T-cell (primary cell): Measurements from ENCODE around the gene SMARCD2. TPM values are rescaled to one million over a fixed set of nuclear protein-coding genes. Genes with fewer than 3 reads are reported as not detected.
A peak's percentile ranks its signal among the peaks of the same experiment; 100 is the strongest.
"Not testable (repeated sequence)": the region's sequence is repeated elsewhere in the genome, so short reads cannot be mapped to it uniquely, and the experiment has no call there.

ENCODE experiments used
- ATAC-seq, 4 experiments: fragments of 200-7000 bp in 3 of 4; fragments of 150-1000 bp in 1 of 4; cut with Tn5 transposase; replicated peaks in 1 of 4; 1 replicate in 3 of 4; 2 replicates in 1 of 4; pipeline ENCODE4 v1.10.0; 2021; ENCODE audit warnings: moderate library complexity in 3 of 4, mild to moderate bottlenecking in 2 of 4, moderate number of reproducible peaks in 1 of 4
- CTCF ChIA-PET, 2 donors: fragments of 300-600 bp; sonication (Branson Sonifier 250); formaldehyde crosslinking; loops; one replicate each; lab custom pipeline; 2022; ENCODE audit warnings: antibody characterized with exemption in 2 of 2; lab: Charles Lee
- POLR2A ChIA-PET, 2 donors: fragments of 300-600 bp; sonication (Branson Sonifier 250); formaldehyde crosslinking; loops; one replicate each; lab custom pipeline; 2022; ENCODE audit warnings: antibody characterized with exemption in 2 of 2; lab: Charles Lee
- DNase-seq, 35 experiments: peaks; one replicate each; pipeline versions ENCODE4 v3.0.0 to v3.0.0-alpha.2; 2013 to 2023
- H3K27ac ChIP-seq: one replicate; pipeline ENCODE4 v1.5.1; 2013; ENCODE audit warnings: low read length
- H3K27me3 ChIP-seq, 2 experiments: replicated peaks in 1 of 2; 1 replicate in 1 of 2; 2 replicates in 1 of 2; pipeline versions ENCODE4 v1.6.1 to v1.7.0; 2013; ENCODE audit warnings: low read length in 1 of 2, mixed read lengths in 1 of 2; ENCODE audit not compliant: control insufficient read depth in 2 of 2, insufficient read depth in 2 of 2; ENCODE audit errors: extremely low read depth in 1 of 2
- H3K36me3 ChIP-seq, 2 donors: 1 replicate in 1 of 2; 2 replicates in 1 of 2; pipeline versions ENCODE4 v1.6.1 to v1.7.0; 2013; ENCODE audit warnings: low read length in 1 of 2; ENCODE audit not compliant: control insufficient read depth in 2 of 2, insufficient read depth in 1 of 2; ENCODE audit errors: extremely low read depth in 1 of 2
- H3K4me1 ChIP-seq, 2 experiments: 1 replicate in 1 of 2; 2 replicates in 1 of 2; pipeline versions ENCODE4 v1.6.1 to v1.7.0; 2013; ENCODE audit warnings: low read length in 2 of 2, mixed read lengths in 1 of 2; ENCODE audit not compliant: insufficient read depth in 2 of 2, control insufficient read depth in 1 of 2; ENCODE audit errors: extremely low read depth in 1 of 2
- H3K4me3 ChIP-seq, 2 donors: 1 replicate in 1 of 2; 2 replicates in 1 of 2; pipeline versions ENCODE4 v1.5.1 to v1.7.0; 2013; ENCODE audit warnings: mild to moderate bottlenecking in 2 of 2, low read length in 1 of 2, moderate library complexity in 1 of 2; ENCODE audit not compliant: control insufficient read depth in 1 of 2; ENCODE audit errors: extremely low read depth in 1 of 2
- H3K9me3 ChIP-seq: 2 replicates; pipeline ENCODE4 v1.7.0; 2013
- H3K27ac Mint-ChIP-seq, 2 donors: one replicate each; pipeline ENCODE4 v1.8.0; 2020 to 2021; ENCODE audit warnings: mild to moderate bottlenecking in 2 of 2, mixed read lengths in 2 of 2
- H3K27me3 Mint-ChIP-seq, 2 donors: one replicate each; pipeline ENCODE4 v1.8.0; 2021 to 2022; ENCODE audit warnings: mixed read lengths in 2 of 2
- H3K36me3 Mint-ChIP-seq: one replicate; pipeline ENCODE4 v1.8.0; 2021; ENCODE audit warnings: mixed read lengths
- H3K4me1 Mint-ChIP-seq, 3 donors: one replicate each; pipeline ENCODE4 v1.8.0; 2020 to 2022; ENCODE audit warnings: mixed read lengths in 3 of 3, mild to moderate bottlenecking in 1 of 3
- H3K4me3 Mint-ChIP-seq, 3 donors: one replicate each; pipeline ENCODE4 v1.8.0; 2020 to 2022; ENCODE audit warnings: mild to moderate bottlenecking in 3 of 3, mixed read lengths in 3 of 3, moderate library complexity in 3 of 3
- H3K9me3 Mint-ChIP-seq, 3 donors: one replicate each; pipeline ENCODE4 v1.8.0; 2020 to 2022; ENCODE audit warnings: mixed read lengths in 3 of 3
- WGBS: methylation state at CpG from one replicate; pipeline ENCODE4 v1.1.5; 2013; ENCODE audit warnings: missing lambda C conversion rate; ENCODE audit not compliant: insufficient coverage; 5-methylcytosine and 5-hydroxymethylcytosine counted together
- total RNA-seq, 35 experiments: library from RNA in 6 of 35; stranded (reverse) in 6 of 35; fragments of 120-200 nt in 1 of 35; gene quantifications; one replicate each; pipeline versions ENCODE4 v1.2.1 to v1.2.4 and lab custom pipeline; 2013 to 2026

Gene SMARCD2
- total RNA-seq, 5 donors from 2014 or later (not counting 1 experiment from before 2014, with no cell fraction given) = 94.9 to 129 (median 121) TPM

DNA sequence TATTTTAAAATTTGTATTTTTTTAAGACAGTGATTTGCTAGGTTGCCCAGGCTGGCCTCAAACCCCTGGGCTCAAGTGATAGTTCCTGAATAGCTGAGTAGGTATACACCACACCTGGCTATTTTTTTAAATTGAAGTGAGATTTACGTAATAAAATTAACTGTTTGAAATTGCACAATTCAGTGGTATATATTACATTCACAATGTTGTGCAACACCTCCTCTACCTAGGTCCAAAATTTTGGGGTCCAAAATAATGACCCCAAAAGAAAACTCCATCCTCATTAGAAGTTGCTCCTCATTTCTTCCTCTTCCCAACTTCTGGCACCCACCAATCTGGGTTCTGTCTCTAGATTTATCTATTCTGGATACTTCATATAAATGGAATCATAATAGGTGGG, 3.0 kb upstream of the SMARCD2 start:
- no peaks in the 10 kb centered on the region for H3K9me3 ChIP-seq
- Mint-ChIP-seq H3K27me3 (no peaks in the 10 kb centered on the region), H3K36me3 (no peaks in the 10 kb centered on the region), H3K4me3 (no peak overlapping the region), H3K4me1 (peaks cover 32 to 41% (median 40%) of the 10 kb centered on the region in 3 donors), H3K27ac (no peak overlapping the region), H3K9me3 (no peaks in the 10 kb centered on the region)
- CTCF ChIA-PET = no interaction called here
- peaks cover 12 to 48% of the 10 kb centered on the region in 2 experiments for H3K4me1 ChIP-seq
- ATAC-seq = no peak
- no peak overlapping the region for H3K4me3 ChIP-seq
- no peaks in the 10 kb centered on the region for H3K36me3 ChIP-seq
- no CpG with 5 or more reads among the region's 1 CpG for WGBS
- no peak overlapping the region for H3K27ac ChIP-seq
- no peaks in the 10 kb centered on the region for H3K27me3 ChIP-seq
- POLR2A ChIA-PET = no interaction called here
- DNase-seq = no peak

GRCh38 chr17:63843910-63844677, 1.6 kb upstream of the SMARCD2 start:
- Mint-ChIP-seq H3K27me3 (no peaks in the 10 kb centered on the region), H3K27ac (peak overlapping the region; percentile 91 to 92), H3K4me1 (peaks cover 40 to 50% (median 47%) of the 10 kb centered on the region in 3 donors), H3K9me3 (no peaks in the 10 kb centered on the region), H3K36me3 (no peaks in the 10 kb centered on the region), H3K4me3 (peak overlapping the region; percentile 82 to 92 (median 84))
- ChIA-PET CTCF (interaction anchor here (0.5 to 1.5 kb wide), 5 partner anchors 61 to 479 kb away, joined by 3 to 9 read pairs (median 5); partner anchors contain the start of gene CCDC47 (in 1 of the 2)), POLR2A (interaction anchor here (0.5 to 0.9 kb wide), 9 partner anchors 9 to 814 kb away, joined by 3 to 11 read pairs (median 5); partner anchors contain the start of gene DDX5 (in 1 of the 2))
- DNase-seq (peak in 1 of 35 experiments; percentile 6), ATAC-seq (no peak)
- H3K27me3 ChIP-seq = no peaks in the 10 kb centered on the region
- H3K4me1 ChIP-seq = peaks cover 24 to 57% of the 10 kb centered on the region in 2 experiments
- peak overlapping the region; percentile 94 for H3K27ac ChIP-seq
- peak overlapping the region in 1 of 2 donors; percentile 93 for H3K4me3 ChIP-seq
- H3K36me3 ChIP-seq = no peaks in the 10 kb centered on the region
- no peaks in the 10 kb centered on the region for H3K9me3 ChIP-seq
- WGBS = 95% methylated on average over 6 of the region's 9 CpGs

GRCh38 chr17:63843387-63843888, 953 bp upstream of the SMARCD2 start:
- Histone ChIP-seq H3K27ac (peak overlapping the region; percentile 94), H3K4me3 (peak overlapping the region; percentile 93 to 94), H3K4me1 (peaks cover 30 to 57% of the 10 kb centered on the region in 2 experiments)
- POLR2A ChIA-PET = interaction anchor here (0.5 to 0.9 kb wide), 11 partner anchors 9 to 814 kb away, joined by 3 to 11 read pairs (median 6); partner anchors contain the start of genes DDX5 (in 1 of the 2) and ICAM2 (in 1 of the 2)
- not testable (repeated sequence) for H3K9me3 ChIP-seq, H3K36me3 Mint-ChIP-seq, H3K36me3 ChIP-seq, H3K27me3 ChIP-seq, H3K9me3 Mint-ChIP-seq, H3K27me3 Mint-ChIP-seq
- peak in 1 of 4 experiments; percentile 20 for ATAC-seq
- H3K27ac Mint-ChIP-seq = peak overlapping the region; percentile 91 to 92
- H3K4me3 Mint-ChIP-seq = peak overlapping the region; percentile 82 to 92 (median 84)
- 1% methylated on average over 14 of the region's 19 CpGs for WGBS
- CTCF ChIA-PET = interaction anchor here (0.5 to 1.5 kb wide), 8 partner anchors 15 to 478 kb away, joined by 3 to 9 read pairs (median 4); partner anchors contain the start of genes CCDC47 (in 1 of the 2) and PSMC5 (in 1 of the 2)
- H3K4me1 Mint-ChIP-seq = peaks cover 41 to 49% (median 48%) of the 10 kb centered on the region in 3 donors
- peak in 12 of 35 experiments; percentile 15 to 63 (median 27) for DNase-seq

DNA sequence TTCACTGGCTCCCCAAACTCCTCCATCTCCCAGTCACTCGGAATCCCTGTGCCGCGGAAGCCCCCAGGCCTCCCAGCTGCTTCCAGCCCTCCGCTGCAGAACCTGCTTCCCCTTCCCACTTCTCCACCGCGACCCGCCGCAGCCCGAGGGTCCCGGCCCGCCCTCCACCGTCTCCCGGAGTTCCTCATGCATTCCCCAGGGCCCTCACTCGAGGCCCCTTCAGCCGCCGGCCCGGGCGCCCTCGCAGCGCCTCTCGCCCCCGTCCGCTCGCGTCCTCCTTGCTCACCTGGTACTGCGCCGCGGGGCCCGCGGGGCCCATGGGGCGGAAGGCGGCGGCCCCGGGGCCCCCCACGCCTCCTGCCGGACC, 329 bp downstream of the SMARCD2 start:
- ChIA-PET POLR2A (no interaction called here), CTCF (interaction anchor here in 1 of 2 donors (0.7 kb wide), 1 partner anchor 14 kb away, joined by 3 read pairs; no protein-coding TSS in a partner anchor)
- H3K4me1 ChIP-seq = peaks cover 30 to 61% of the 10 kb centered on the region in 2 experiments

GRCh38 chr17:63841350-63842172, 924 bp downstream of the SMARCD2 start:
- Histone ChIP-seq H3K36me3 (peaks cover 0 to 17% of the 10 kb centered on the region in 2 donors), H3K4me1 (peaks cover 30 to 62% of the 10 kb centered on the region in 2 experiments), H3K27ac (peak overlapping the region; percentile 55), H3K4me3 (peak overlapping the region; percentile 93 to 94), H3K9me3 (no peaks in the 10 kb centered on the region), H3K27me3 (no peaks in the 10 kb centered on the region)
- H3K9me3 Mint-ChIP-seq = no peaks in the 10 kb centered on the region
- ATAC-seq (no peak), DNase-seq (peak in 1 of 35 experiments; percentile 29)
- no peaks in the 10 kb centered on the region for H3K27me3 Mint-ChIP-seq
- H3K4me1 Mint-ChIP-seq = peaks cover 39 to 53% (median 45%) of the 10 kb centered on the region in 3 donors
- WGBS = 4% methylated on average over 26 of the region's 26 CpGs
- H3K36me3 Mint-ChIP-seq = peaks cover 7% of the 10 kb centered on the region
- ChIA-PET CTCF (interaction anchor here in 1 of 2 donors (0.7 kb wide), 2 partner anchors 13 to 243 kb away, joined by 3 to 4 read pairs; no protein-coding TSS in a partner anchor), POLR2A (interaction anchor here in 1 of 2 donors (0.6 kb wide), 1 partner anchor 23 kb away, joined by 3 read pairs; no protein-coding TSS in a partner anchor)
- H3K4me3 Mint-ChIP-seq = peak overlapping the region; percentile 92 to 94 (median 94)
- peak overlapping the region; percentile 92 for H3K27ac Mint-ChIP-seq

More for the DNA sequence above, 329 bp downstream of the SMARCD2 start:
- Histone ChIP-seq H3K36me3 (peaks cover 0 to 11% of the 10 kb centered on the region in 2 donors), H3K4me3 (peak overlapping the region; percentile 93 to 94), H3K27me3 (no peaks in the 10 kb centered on the region), H3K27ac (peak overlapping the region; percentile 55), H3K9me3 (no peaks in the 10 kb centered on the region)
- peaks cover under 1% of the 10 kb centered on the region for H3K36me3 Mint-ChIP-seq
- peaks cover 39 to 49% (median 39%) of the 10 kb centered on the region in 3 donors for H3K4me1 Mint-ChIP-seq
- 0% methylated on average over 36 of the region's 36 CpGs for WGBS
- peak overlapping the region; percentile 92 for H3K27ac Mint-ChIP-seq
- peak overlapping the region; percentile 92 to 94 (median 94) for H3K4me3 Mint-ChIP-seq
- no peaks in the 10 kb centered on the region for H3K27me3 Mint-ChIP-seq
- H3K9me3 Mint-ChIP-seq = no peaks in the 10 kb centered on the region
- peak; percentile 28 to 43 (median 38) for ATAC-seq
- peak in 8 of 35 experiments; percentile 18 to 46 (median 24) for DNase-seq
